ENCODE measurements around the gene KLHL29. TPM values are rescaled to one million over a fixed set of nuclear protein-coding genes. Genes with fewer than 3 reads are reported as not detected.

KLHL29 gene
- 3.4 to 5.1 TPM (median 4.4 TPM) in 5 replicates for total RNA-seq (2022; extraction: Qiagen RNA extraction; ENCODE audit: low read depth)

GRCh38 chr2:23384551-23385343 lies at the start of gene KLHL29:
KLHL29 (plus strand) TSS chr2:23385179; CDS start chr2:23562197, 177,018 bp downstream.

Data from A549 treated with DMSO at 1 μM for 4 hours (cell line).